Fibroblast of villous mesenchyme (primary cell): ENCODE data around the gene WFDC5. TPM values are rescaled to one million over a fixed set of nuclear protein-coding genes. Genes with fewer than 3 reads are reported as not detected.
"Not testable (repeated sequence)": the region's sequence is repeated elsewhere in the genome, so short reads cannot be mapped to it uniquely, and the experiment has no call there.

Source experiments
- DNase-seq: peaks from one replicate; pipeline ENCODE4 v3.0.0-alpha.2; 2010; ENCODE audit warnings: low read depth
- H3K4me3 ChIP-seq: 2 replicates; pipeline ENCODE4 v1.5.1; 2011; ENCODE audit warnings: low read depth, mild to moderate bottlenecking, low read length
- total RNA-seq: library from RNA; depleted of rRNA; stranded (reverse); fragments of >200 nt; gene quantifications from 2 replicates; pipeline ENCODE4 v1.2.3, GENCODE V29; 2012
- TF ChIP-seq, protein P1 (sequence below): IDR thresholded peaks from 2 replicates; pipeline ENCODE4 v1.5.1; 2012; ENCODE audit warnings: low read depth, mild to moderate bottlenecking, low read length; ENCODE audit not compliant: insufficient read depth

WFDC5 gene, protein sequence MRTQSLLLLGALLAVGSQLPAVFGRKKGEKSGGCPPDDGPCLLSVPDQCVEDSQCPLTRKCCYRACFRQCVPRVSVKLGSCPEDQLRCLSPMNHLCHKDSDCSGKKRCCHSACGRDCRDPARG
- not detected in 2 replicates for total RNA-seq

DNA sequence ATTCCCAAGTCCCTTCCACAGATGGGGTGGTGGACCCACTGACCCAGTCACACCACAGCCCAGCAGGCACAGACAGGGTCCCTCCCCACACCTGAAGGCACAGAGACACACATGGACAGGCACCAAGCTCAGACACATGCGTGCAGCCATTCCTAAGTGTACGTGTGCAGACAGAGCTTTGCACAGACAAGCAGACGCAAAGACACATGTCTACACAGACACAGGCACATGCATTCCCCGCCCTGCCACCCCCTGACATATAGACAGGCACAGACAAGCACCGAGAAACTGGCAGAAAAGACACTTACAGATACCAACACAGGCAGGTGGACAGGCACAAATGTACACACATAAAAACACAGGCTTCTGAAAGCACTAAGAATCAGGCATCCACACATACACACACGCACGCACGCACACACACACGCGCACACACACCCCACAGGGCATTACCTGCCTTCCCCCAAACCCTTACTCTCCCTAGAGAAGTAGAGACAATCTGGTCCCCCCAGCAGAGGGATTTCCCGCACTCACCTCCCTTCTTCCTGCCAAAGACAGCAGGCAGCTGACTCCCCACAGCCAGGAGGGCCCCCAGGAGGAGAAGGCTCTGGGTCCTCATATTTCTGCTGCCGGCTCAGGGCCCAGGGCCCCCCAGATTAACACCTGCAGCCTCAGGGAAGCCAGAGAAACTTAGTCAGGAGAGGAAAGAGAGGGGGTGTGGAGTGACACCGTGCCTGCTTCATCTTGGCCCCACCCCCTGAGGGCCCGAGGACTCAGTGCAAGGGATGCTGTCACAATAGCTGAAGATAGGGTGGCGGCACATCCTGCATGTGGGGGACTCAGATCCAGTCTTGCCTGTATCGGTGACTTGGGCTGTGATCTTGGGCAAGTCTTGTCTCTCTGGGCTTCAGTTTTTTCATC lies at the start of gene WFDC5:
TSS of gene WFDC5 (minus strand) at position 710 of the 921 bp plus-strand sequence. CDS start at position 619, 91 bp downstream.
- no peak within 1 kb of the TSS for H3K4me3 ChIP-seq
- TF ChIP-seq, protein P1, sequence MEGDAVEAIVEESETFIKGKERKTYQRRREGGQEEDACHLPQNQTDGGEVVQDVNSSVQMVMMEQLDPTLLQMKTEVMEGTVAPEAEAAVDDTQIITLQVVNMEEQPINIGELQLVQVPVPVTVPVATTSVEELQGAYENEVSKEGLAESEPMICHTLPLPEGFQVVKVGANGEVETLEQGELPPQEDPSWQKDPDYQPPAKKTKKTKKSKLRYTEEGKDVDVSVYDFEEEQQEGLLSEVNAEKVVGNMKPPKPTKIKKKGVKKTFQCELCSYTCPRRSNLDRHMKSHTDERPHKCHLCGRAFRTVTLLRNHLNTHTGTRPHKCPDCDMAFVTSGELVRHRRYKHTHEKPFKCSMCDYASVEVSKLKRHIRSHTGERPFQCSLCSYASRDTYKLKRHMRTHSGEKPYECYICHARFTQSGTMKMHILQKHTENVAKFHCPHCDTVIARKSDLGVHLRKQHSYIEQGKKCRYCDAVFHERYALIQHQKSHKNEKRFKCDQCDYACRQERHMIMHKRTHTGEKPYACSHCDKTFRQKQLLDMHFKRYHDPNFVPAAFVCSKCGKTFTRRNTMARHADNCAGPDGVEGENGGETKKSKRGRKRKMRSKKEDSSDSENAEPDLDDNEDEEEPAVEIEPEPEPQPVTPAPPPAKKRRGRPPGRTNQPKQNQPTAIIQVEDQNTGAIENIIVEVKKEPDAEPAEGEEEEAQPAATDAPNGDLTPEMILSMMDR: no peak
- DNase-seq: no peak

DNA sequence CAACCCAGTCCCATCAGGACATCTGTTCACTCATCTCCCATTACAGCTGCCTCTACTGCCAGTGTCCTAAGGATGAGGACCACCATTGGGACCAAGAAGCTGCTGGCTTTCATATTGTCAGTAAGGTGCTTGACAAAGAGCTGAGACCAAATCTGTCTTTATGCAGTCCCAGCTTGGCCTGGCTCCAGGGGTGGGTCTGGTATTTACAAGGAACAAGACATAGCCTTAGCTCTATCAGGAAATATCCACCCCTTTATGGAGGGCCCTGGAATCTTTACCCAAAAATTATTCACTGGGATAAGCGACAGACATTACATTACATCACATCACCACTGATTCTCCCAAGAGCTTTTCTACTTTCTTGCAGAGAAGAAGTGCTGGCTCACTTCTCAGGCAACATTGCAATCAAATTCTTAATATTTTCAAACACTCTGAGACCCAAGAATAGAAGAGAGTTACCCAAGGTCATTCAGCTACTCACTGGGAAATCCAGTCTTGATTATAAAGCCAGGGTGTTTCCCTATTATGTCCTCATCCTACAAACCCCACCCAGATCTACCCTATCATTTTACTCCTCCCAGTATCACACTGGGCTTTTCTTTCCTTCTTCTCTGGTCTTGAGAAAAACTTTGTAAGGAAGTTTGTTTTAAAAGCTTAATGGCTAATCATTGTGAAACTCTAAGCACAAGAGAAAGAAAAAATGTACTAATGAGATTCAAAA lies 48.3 kb upstream of the WFDC5 start:
- TF ChIP-seq, protein P1: no peak
- DNase-seq: no peak
- H3K4me3 ChIP-seq: no peak overlapping the region

DNA sequence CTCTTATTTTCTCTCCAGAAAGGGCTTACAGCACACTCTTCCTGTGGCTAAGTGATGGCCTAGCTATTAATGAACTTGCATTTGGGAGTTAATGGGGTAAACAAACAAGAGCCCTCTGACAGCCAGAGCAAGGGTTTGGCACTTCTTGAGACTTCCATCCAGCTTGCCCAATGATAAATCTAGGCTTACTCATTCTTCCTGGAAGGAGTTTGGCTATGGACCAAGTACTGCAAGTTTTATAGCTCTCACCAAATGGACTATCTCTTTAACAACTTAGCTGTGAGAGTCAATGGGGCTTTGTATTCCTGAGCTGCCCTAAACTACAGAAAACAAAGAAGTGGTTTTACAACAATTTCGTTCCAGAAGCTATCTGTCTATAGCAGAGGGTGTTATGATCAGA lies 43.0 kb upstream of the WFDC5 start:
- TF ChIP-seq, protein P1: no peak
- DNase-seq: peak; percentile 82
- H3K4me3 ChIP-seq: no peak overlapping the region

DNA sequence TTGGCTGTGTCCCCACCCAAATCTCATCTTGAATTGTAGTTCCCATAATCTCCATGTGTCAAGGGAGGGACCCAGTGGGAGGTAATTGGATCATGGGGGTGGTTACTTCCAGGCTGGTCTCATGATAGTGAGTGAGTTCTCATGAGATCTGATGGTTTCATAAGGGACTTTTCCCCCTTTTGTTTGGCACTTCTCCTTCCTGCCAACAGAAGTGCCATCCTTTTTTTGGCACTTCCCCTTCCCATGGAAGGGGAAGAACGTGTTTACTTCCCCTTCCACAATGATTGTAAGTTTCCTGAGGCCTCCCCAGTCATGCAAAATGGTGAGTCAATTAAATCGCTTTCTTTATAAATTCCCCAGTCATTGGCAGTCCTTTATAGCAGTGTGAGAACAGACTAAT lies 41.7 kb upstream of the WFDC5 start:
- DNase-seq: no peak
- H3K4me3 ChIP-seq: no peak overlapping the region
- TF ChIP-seq, protein P1: no peak

DNA sequence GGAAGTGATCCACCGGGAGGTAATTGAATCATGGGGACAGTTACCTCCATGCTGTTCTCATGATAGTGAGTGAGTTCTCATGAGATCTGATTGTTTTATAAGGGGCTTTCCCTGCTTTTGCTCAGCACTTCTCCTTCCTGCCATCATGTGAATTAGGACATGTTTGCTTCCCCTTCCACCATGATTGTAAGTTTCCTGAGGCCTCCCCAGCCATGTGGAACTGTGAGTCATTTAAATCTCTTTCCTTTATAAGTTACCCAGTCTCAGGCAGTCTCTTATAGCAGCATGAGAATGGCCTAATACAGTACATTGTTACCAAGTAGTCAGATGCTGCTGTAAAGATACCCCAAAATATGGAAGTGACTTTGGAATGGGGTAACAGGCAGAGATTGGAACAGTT lies 39.8 kb upstream of the WFDC5 start:
- DNase-seq, H3K4me3 ChIP-seq: not testable (repeated sequence)

DNA sequence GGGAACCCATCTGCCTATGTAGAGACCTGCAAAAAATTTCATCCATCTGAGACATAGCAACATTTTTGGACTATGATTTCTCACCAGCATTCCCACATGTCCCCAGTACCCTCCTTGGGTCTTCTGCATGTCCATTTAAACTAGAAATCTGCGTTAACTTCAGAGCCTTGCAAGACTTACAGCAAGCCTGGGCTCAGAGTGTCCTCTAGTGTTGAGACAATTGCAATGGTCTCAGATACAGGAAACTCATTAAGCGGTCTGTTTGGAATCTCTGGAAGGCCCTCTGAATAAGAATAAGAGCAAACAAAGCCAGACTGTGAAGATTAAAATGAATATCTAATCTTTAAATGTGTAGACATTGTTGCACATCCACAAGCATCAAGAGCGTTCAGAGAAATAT lies 39.2 kb upstream of the WFDC5 start:
- no peak for DNase-seq
- TF ChIP-seq, protein P1: peak; percentile 16
- H3K4me3 ChIP-seq: no peak overlapping the region

DNA sequence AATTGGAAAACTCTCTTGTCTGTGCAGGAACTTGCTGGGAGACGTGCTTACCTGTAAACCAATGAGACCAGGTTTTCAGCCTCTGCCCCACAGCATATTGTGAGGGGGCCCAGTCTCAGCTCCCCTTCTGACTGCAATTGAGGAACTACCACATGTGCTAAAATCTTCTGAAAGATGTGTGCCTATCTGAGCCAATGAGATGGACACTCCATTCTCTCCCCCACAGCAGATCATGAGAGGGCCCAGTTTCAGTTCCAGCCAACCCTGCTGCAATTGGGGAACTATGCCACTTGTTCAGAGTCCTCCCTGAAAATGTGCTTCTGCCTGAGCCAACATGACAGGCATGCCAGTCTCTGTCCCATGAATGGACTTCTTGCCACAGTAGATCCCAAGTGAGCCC lies 38.8 kb upstream of the WFDC5 start:
- no peak overlapping the region for H3K4me3 ChIP-seq
- DNase-seq: no peak
- TF ChIP-seq, protein P1: no peak
